ENCODE measurements around the gene INKA2.

DNA sequence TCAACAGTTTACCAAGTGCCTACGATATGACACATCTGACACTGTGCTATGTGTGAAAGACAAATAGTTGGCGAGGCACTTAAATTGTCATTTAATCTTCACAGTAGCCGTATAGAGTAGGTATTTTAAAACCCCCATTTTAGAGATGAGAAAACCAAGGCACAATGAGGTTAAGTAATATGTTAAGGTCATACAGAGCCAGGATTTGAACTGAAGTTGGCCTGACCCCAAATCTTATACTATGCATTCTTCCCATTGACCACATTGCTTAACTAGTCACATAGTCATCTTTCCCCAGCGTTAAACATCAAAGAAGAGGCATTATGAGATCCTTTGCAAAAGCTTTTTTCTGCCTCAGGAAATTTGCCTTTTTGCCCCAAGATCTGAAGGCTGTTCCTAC is 3.9 kb downstream of the INKA2 start:
- TF ChIP-seq POLR2A (IDR thresholded peaks at IDR 0.05; ENCODE audit: low read length) (no peak), GATA1 (IDR thresholded peaks at IDR 0.05; ENCODE audit: low read depth, low read length) (no peak)

Measured in erythroblast (primary cell).